GM19023 (cell line): ENCODE data around the gene DUSP7.

ENCODE experiments used
- ATAC-seq: cut with Tn5 transposase; IDR thresholded peaks from one replicate; pipeline ENCODE4 v1.9.1; 2021; ENCODE audit warnings: mild to moderate bottlenecking, moderate library complexity; ENCODE audit not compliant: unreplicated experiment

Gene DUSP7

GRCh38 chr3:52013802-52014598 lies 42.4 kb downstream of the DUSP7 start:
- no peak for ATAC-seq

GRCh38 chr3:52012699-52013098 lies 43.7 kb downstream of the DUSP7 start:
- ATAC-seq = no peak

- no peak for ATAC-seq
Observed at GRCh38 chr3:52010431-52010830, 45.9 kb downstream of the DUSP7 start.

- no peak for ATAC-seq
Observed at GRCh38 chr3:52007291-52007690, 49.1 kb downstream of the DUSP7 start.

- no peak for ATAC-seq
Observed at GRCh38 chr3:52006820-52007133, 49.6 kb downstream of the DUSP7 start.

GRCh38 chr3:52006017-52006819 lies 50.2 kb downstream of the DUSP7 start:
- ATAC-seq = no peak

GRCh38 chr3:52005571-52005986 lies 50.8 kb downstream of the DUSP7 start:
- ATAC-seq = no peak

GRCh38 chr3:52004906-52005395 lies 51.4 kb downstream of the DUSP7 start:
- ATAC-seq = no peak

GRCh38 chr3:52004163-52004787 lies 52.1 kb downstream of the DUSP7 start:
- ATAC-seq = no peak

GRCh38 chr3:52002748-52003147 lies 53.6 kb downstream of the DUSP7 start:
- ATAC-seq = no peak

GRCh38 chr3:52001443-52001974 lies 54.9 kb downstream of the DUSP7 start:
- ATAC-seq = peak; percentile 91

- no peak for ATAC-seq
Observed at GRCh38 chr3:51999846-52000245, 56.5 kb downstream of the DUSP7 start.
